OCI-LY1 (cell line): ENCODE results near the gene TBCD.

Experiments
- H2AFZ ChIP-seq: fragments of 200-600 bp; sonication (generic), shearing (Covaris generic); 2 replicates; pipeline ENCODE4 v1.6.0; 2014; ENCODE audit warnings: antibody characterized with exemption, mild to moderate bottlenecking, low read length
- H3F3A ChIP-seq: fragments of 200-600 bp; sonication (generic), shearing (Covaris generic); 2 replicates; pipeline ENCODE4 v1.6.0; 2014; ENCODE audit warnings: mild to moderate bottlenecking, antibody characterized with exemption, low read length, moderate library complexity; ENCODE audit not compliant: insufficient read depth
- H3K27ac ChIP-seq: fragments of 200-600 bp; sonication (generic); 2 replicates; pipeline ENCODE4 v1.5.1; 2014; ENCODE audit warnings: low read length, mixed run types, mild to moderate bottlenecking, low read depth; ENCODE audit not compliant: poor library complexity, severe bottlenecking
- H3K27me3 ChIP-seq: fragments of 200-600 bp; sonication (generic); 2 replicates; pipeline ENCODE4 v1.6.0; 2014; ENCODE audit warnings: antibody characterized with exemption, mild to moderate bottlenecking, low read length, moderate library complexity; ENCODE audit not compliant: insufficient read depth
- H3K36me3 ChIP-seq: fragments of 200-600 bp; sonication (generic); 2 replicates; pipeline ENCODE4 v1.6.1; 2014; ENCODE audit warnings: mild to moderate bottlenecking, antibody characterized with exemption, low read length, moderate library complexity, mixed read lengths; ENCODE audit not compliant: insufficient read depth
- H3K4me1 ChIP-seq: fragments of 200-600 bp; sonication (generic); 2 replicates; pipeline ENCODE4 v1.5.1; 2014; ENCODE audit warnings: mild to moderate bottlenecking, low read length, moderate library complexity; ENCODE audit not compliant: insufficient read depth, severe bottlenecking
- H3K4me2 ChIP-seq: fragments of 200-600 bp; sonication (generic), shearing (Covaris generic); 2 replicates; pipeline ENCODE4 v1.6.1; 2014; ENCODE audit warnings: low read length
- H3K4me3 ChIP-seq: fragments of 200-600 bp; sonication (generic); 2 replicates; pipeline ENCODE4 v1.5.1; 2014; ENCODE audit warnings: low read length, low read depth, mild to moderate bottlenecking, mixed read lengths; ENCODE audit not compliant: poor library complexity, severe bottlenecking
- H3K79me2 ChIP-seq: fragments of 200-600 bp; shearing (Covaris generic); 2 replicates; pipeline ENCODE4 v1.6.1; 2016; ENCODE audit warnings: mixed run types, low read length, mixed read lengths; ENCODE audit not compliant: insufficient read depth
- H3K9ac ChIP-seq: fragments of 200-600 bp; sonication (generic), shearing (Covaris generic); 2 replicates; pipeline ENCODE4 v1.6.1; 2014; ENCODE audit warnings: mild to moderate bottlenecking, low read length, mixed read lengths
- H3K9me2 ChIP-seq: fragments of 200-600 bp; sonication (generic), shearing (Covaris generic); 2 replicates; pipeline ENCODE4 v1.6.1; 2014; ENCODE audit warnings: low read depth, mild to moderate bottlenecking, low read length, mixed read lengths
- H3K9me3 ChIP-seq: fragments of 200-600 bp; shearing (Covaris generic); 2 replicates; pipeline ENCODE4 v1.6.1; 2014; ENCODE audit warnings: low read length, mixed read lengths
- H4K20me1 ChIP-seq: fragments of 200-600 bp; sonication (generic), shearing (Covaris generic); 2 replicates; pipeline ENCODE4 v1.6.0; 2016; ENCODE audit warnings: mild to moderate bottlenecking, low read length; ENCODE audit not compliant: insufficient read depth
- EZH2 ChIP-seq: fragments of 200-600 bp; sonication (generic), shearing (Covaris generic); IDR thresholded peaks from 2 replicates; pipeline ENCODE4 v1.8.0; 2017; ENCODE audit warnings: borderline replicate concordance, mixed run types, mild to moderate bottlenecking, antibody characterized with exemption, low read length, moderate library complexity, mixed read lengths
- TF ChIP-seq, protein P1 (sequence below): fragments of 200-600 bp; sonication (generic), shearing (Covaris generic); IDR thresholded peaks from 2 replicates; pipeline ENCODE4 v1.5.1; 2017; ENCODE audit warnings: mild to moderate bottlenecking, antibody characterized with exemption, low read length, moderate library complexity, mixed read lengths

TBCD gene

GRCh38 chr17:82932518-82933310 is 180.8 kb downstream of the TBCD start:
- Histone ChIP-seq H3K4me1 (no peaks in the 10 kb centered on the region), H2AFZ (no peak overlapping the region), H3F3A (no peaks in the 10 kb centered on the region), H3K9me3 (no peaks in the 10 kb centered on the region), H4K20me1 (no peaks in the 10 kb centered on the region), H3K4me2 (no peak overlapping the region), H3K27ac (no peak overlapping the region), H3K9me2 (no peaks in the 10 kb centered on the region), H3K79me2 (no peaks in the 10 kb centered on the region), H3K4me3 (no peak overlapping the region), H3K27me3 (no peaks in the 10 kb centered on the region), H3K36me3 (peaks cover 53% of the 10 kb centered on the region), H3K9ac (no peak overlapping the region)
- no peak for TF ChIP-seq EZH2
- TF ChIP-seq, protein P1, sequence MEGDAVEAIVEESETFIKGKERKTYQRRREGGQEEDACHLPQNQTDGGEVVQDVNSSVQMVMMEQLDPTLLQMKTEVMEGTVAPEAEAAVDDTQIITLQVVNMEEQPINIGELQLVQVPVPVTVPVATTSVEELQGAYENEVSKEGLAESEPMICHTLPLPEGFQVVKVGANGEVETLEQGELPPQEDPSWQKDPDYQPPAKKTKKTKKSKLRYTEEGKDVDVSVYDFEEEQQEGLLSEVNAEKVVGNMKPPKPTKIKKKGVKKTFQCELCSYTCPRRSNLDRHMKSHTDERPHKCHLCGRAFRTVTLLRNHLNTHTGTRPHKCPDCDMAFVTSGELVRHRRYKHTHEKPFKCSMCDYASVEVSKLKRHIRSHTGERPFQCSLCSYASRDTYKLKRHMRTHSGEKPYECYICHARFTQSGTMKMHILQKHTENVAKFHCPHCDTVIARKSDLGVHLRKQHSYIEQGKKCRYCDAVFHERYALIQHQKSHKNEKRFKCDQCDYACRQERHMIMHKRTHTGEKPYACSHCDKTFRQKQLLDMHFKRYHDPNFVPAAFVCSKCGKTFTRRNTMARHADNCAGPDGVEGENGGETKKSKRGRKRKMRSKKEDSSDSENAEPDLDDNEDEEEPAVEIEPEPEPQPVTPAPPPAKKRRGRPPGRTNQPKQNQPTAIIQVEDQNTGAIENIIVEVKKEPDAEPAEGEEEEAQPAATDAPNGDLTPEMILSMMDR = no peak

GRCh38 chr17:82933911-82934310 is 182.0 kb downstream of the TBCD start:
- no peak for TF ChIP-seq EZH2
- TF ChIP-seq, protein P1 = no peak
- H3K4me3 ChIP-seq = no peak overlapping the region
- no peaks in the 10 kb centered on the region for H4K20me1 ChIP-seq
- H2AFZ ChIP-seq = no peak overlapping the region
- no peaks in the 10 kb centered on the region for H3K79me2 ChIP-seq
- no peak overlapping the region for H3K4me2 ChIP-seq
- no peaks in the 10 kb centered on the region for H3K9me2 ChIP-seq
- peaks cover 56% of the 10 kb centered on the region for H3K36me3 ChIP-seq
- H3K9me3 ChIP-seq = no peaks in the 10 kb centered on the region
- no peaks in the 10 kb centered on the region for H3K4me1 ChIP-seq
- H3K27me3 ChIP-seq = no peaks in the 10 kb centered on the region
- no peak overlapping the region for H3K9ac ChIP-seq
- no peaks in the 10 kb centered on the region for H3F3A ChIP-seq
- no peak overlapping the region for H3K27ac ChIP-seq

DNA sequence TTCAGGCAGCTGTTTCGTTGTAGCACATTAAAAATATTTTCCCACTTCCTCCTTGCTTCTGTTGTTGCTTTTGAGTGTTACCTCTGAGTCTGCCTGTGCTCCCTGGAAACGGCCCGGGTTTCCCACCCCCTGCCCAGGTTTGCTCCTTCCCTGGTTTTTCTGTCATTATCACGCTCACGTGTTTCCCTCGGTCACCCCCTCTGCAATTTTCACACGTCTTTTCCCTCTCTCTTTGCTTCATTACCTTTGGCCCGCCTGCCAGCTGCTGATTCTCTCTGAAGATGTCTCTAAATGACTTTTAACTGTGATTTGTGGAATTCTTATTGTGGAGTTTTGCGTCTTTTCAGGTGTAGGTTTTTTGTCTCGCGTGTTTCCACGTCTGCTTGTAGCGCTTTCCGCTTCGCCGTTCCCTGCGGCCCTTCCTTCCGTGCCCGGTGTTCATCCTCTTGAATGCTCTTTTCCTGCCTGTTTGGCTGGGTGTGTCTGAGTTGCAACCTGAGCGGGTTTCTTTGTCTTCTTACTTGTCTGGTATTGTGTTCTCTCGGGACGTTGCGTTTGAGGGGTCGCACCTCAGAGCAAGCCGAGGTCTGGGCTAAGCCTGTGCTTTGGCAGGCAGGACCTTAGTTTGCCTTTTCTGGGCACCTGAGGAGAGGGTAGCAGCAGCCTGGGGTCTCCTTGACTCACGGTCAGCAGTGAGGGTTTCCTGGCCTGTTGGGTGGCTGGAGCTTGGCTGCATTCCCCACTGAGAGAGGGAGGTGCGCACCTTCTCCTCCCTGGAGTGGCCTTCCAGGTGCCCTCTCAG is 184.3 kb downstream of the TBCD start:
- Histone ChIP-seq H4K20me1 (no peaks in the 10 kb centered on the region), H3K9ac (no peak overlapping the region), H3K79me2 (no peaks in the 10 kb centered on the region), H3K9me2 (no peaks in the 10 kb centered on the region), H3K4me3 (no peak overlapping the region), H3K4me2 (no peak overlapping the region), H3F3A (no peaks in the 10 kb centered on the region), H3K4me1 (no peaks in the 10 kb centered on the region), H3K27me3 (no peaks in the 10 kb centered on the region), H3K36me3 (peaks cover 47% of the 10 kb centered on the region), H3K27ac (no peak overlapping the region), H2AFZ (no peak overlapping the region), H3K9me3 (no peaks in the 10 kb centered on the region)
- no peak for TF ChIP-seq EZH2
- TF ChIP-seq, protein P1 = no peak
